PFSK-1 (cell line): Measurements from ENCODE around the gene ROBO1.

Experiments used
- FOXP2 ChIP-seq: optimal IDR thresholded peaks from 2 replicates; pipeline ENCODE3; 2011; ENCODE audit warnings: borderline replicate concordance, control low read depth, inconsistent platforms; ENCODE audit not compliant: insufficient read depth; ENCODE audit errors: extremely low read length, extremely low read depth
- POLR2AphosphoS5 ChIP-seq: IDR thresholded peaks from 2 replicates; pipeline ENCODE4 v1.6.1; 2012; ENCODE audit warnings: low read depth, mild to moderate bottlenecking, control low read depth, low read length, moderate library complexity
- REST ChIP-seq, 2 experiments: IDR thresholded peaks; 2 replicates each; pipeline versions ENCODE4 v1.6.1 to v1.8.0; 2011 to 2012; ENCODE audit warnings: low read depth in 2 of 2, low read length in 2 of 2, control low read depth in 1 of 2, inconsistent platforms in 1 of 2, mild to moderate bottlenecking in 1 of 2, moderate library complexity in 1 of 2; ENCODE audit not compliant: insufficient read depth in 1 of 2
- SIN3A ChIP-seq: IDR thresholded peaks from 2 replicates; pipeline ENCODE4 v1.6.1; 2012; ENCODE audit warnings: mild to moderate bottlenecking, low read length, moderate library complexity, borderline replicate concordance; ENCODE audit not compliant: insufficient read depth
- TAF1 ChIP-seq: IDR thresholded peaks from 2 replicates; pipeline ENCODE4 v1.6.1; 2012; ENCODE audit warnings: low read length, control low read depth, borderline replicate concordance; ENCODE audit not compliant: insufficient read depth

The ROBO1 gene

DNA sequence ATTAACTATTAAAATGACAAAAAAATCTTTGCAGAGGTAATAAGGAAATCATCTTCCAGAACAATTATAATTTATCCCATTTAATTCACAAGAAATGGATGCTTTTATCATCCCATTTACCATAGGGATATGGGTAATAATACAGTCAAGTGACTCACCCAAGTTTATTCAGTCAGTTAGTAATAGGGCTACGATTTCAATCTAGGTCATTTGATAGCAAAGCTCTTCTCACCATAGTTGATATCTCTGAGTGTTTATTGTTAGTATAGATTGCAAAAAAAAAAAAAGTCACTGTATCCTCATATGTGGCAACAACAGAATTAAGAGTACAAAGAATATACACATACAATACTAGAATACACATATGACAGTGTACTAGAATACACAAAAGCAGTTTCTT is 797.1 kb downstream of the ROBO1 start:
- TF ChIP-seq TAF1 (no peak), POLR2AphosphoS5 (no peak), FOXP2 (no peak), REST (IDR thresholded peaks at IDR 0.05; ENCODE audit: insufficient read depth in 1 of 2, low read depth in 2 of 2, low read length in 2 of 2) (no peak), SIN3A (no peak)

DNA sequence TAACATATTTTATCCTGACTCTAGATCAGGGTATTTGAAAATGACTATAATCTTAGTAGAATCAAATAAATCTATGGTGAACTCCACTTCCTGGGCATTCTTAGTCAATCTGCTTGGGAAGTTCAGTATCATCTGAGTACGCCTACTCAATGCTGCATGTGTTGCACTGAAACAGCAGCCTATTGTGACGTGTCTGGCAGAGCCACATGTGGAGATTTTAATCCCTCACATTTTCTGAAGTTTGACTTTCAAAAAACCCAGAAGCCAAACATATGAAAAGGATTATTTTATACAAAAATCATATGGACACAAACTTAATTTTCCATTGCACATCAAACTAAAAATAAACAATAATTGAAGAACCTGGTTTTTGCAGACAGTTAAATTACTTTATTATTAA is 798.3 kb downstream of the ROBO1 start:
- TF ChIP-seq SIN3A (no peak), TAF1 (no peak), POLR2AphosphoS5 (no peak), FOXP2 (no peak), REST (IDR thresholded peaks at IDR 0.05; ENCODE audit: insufficient read depth in 1 of 2, low read depth in 2 of 2, low read length in 2 of 2) (no peak)

GRCh38 chr3:78967061-78967460 is 800.7 kb downstream of the ROBO1 start:
- TF ChIP-seq TAF1, result no peak
- TF ChIP-seq SIN3A, result no peak
- no peak for TF ChIP-seq FOXP2
- no peak for TF ChIP-seq POLR2AphosphoS5
- TF ChIP-seq REST (IDR thresholded peaks at IDR 0.05; ENCODE audit: insufficient read depth in 1 of 2, low read depth in 2 of 2, low read length in 2 of 2), result no peak

- TF ChIP-seq REST (IDR thresholded peaks at IDR 0.05; ENCODE audit: insufficient read depth in 1 of 2, low read depth in 2 of 2, low read length in 2 of 2) (no peak), TAF1 (no peak), FOXP2 (no peak), POLR2AphosphoS5 (no peak), SIN3A (no peak)
These were observed 804.0 kb downstream of the ROBO1 start for GRCh38 chr3:78963771-78964170.

- no peak for TF ChIP-seq TAF1
- no peak for TF ChIP-seq POLR2AphosphoS5
- TF ChIP-seq SIN3A, result no peak
- no peak for TF ChIP-seq REST (IDR thresholded peaks at IDR 0.05; ENCODE audit: insufficient read depth in 1 of 2, low read depth in 2 of 2, low read length in 2 of 2)
- no peak for TF ChIP-seq FOXP2
These were observed 810.3 kb downstream of the ROBO1 start for GRCh38 chr3:78957456-78957855.
